Muscle layer of colon (tissue), 2 donors: ENCODE measurements around the gene TMEM151B.
A peak's percentile ranks its signal among the peaks of the same experiment; 100 is the strongest.

Experiments
- H3K27ac ChIP-seq: one replicate; pipeline ENCODE4 v1.7.0; 2013; ENCODE audit warnings: low read depth, mild to moderate bottlenecking, low read length, moderate library complexity
- H3K27me3 ChIP-seq, 2 donors: one replicate each; pipeline ENCODE4 v1.7.0; 2013; ENCODE audit warnings: low read length in 2 of 2, mild to moderate bottlenecking in 2 of 2; ENCODE audit not compliant: insufficient read depth in 2 of 2, control insufficient read depth in 1 of 2
- H3K36me3 ChIP-seq: one replicate; pipeline ENCODE4 v1.7.0; 2013; ENCODE audit warnings: mild to moderate bottlenecking, low read length; ENCODE audit not compliant: insufficient read depth
- H3K4me1 ChIP-seq: one replicate; pipeline ENCODE4 v1.7.0; 2013; ENCODE audit warnings: mild to moderate bottlenecking, low read length; ENCODE audit not compliant: insufficient read depth
- H3K4me3 ChIP-seq, 2 donors: one replicate each; pipeline ENCODE4 v1.7.0; 2013; ENCODE audit warnings: low read length in 2 of 2, low read depth in 1 of 2, mild to moderate bottlenecking in 1 of 2, moderate library complexity in 1 of 2
- H3K9ac ChIP-seq: one replicate; pipeline ENCODE4 v1.7.0; 2013; ENCODE audit warnings: low read length
- H3K9me3 ChIP-seq: one replicate; pipeline ENCODE4 v1.7.0; 2013; ENCODE audit warnings: mild to moderate bottlenecking, low read length
- donor health status: abdominal sarcoma.
- donor health status: Adenocarcinoma of cecum.

TMEM151B gene

GRCh38 chr6:44294832-44295791, 24.9 kb downstream of the TMEM151B start:
- no peaks in the 10 kb centered on the region for H3K9me3 ChIP-seq
- peaks cover 34 to 65% of the 10 kb centered on the region in 2 donors for H3K27me3 ChIP-seq
- peaks cover under 1% of the 10 kb centered on the region for H3K36me3 ChIP-seq
- H3K9ac ChIP-seq: no peak overlapping the region
- no peak overlapping the region for H3K27ac ChIP-seq
- H3K4me1 ChIP-seq: peaks cover 4% of the 10 kb centered on the region
- H3K4me3 ChIP-seq: no peak overlapping the region

- Histone ChIP-seq H3K9me3 (no peaks in the 10 kb centered on the region), H3K9ac (no peak overlapping the region), H3K27ac (no peak overlapping the region), H3K4me3 (peak overlapping the region; percentile 47 to 52), H3K27me3 (peaks cover 34 to 46% of the 10 kb centered on the region in 2 donors), H3K36me3 (peaks cover 22% of the 10 kb centered on the region), H3K4me1 (peaks cover 4% of the 10 kb centered on the region)
Observed at GRCh38 chr6:44297063-44298038, 27.1 kb downstream of the TMEM151B start.

GRCh38 chr6:44298055-44298803, 28.0 kb downstream of the TMEM151B start:
- peaks cover 4% of the 10 kb centered on the region for H3K4me1 ChIP-seq
- H3K27ac ChIP-seq: no peak overlapping the region
- H3K27me3 ChIP-seq: peaks cover 34 to 37% of the 10 kb centered on the region in 2 donors
- no peak overlapping the region for H3K9ac ChIP-seq
- H3K9me3 ChIP-seq: no peaks in the 10 kb centered on the region
- peaks cover 31% of the 10 kb centered on the region for H3K36me3 ChIP-seq
- peak overlapping the region in 1 of 2 donors; percentile 47 for H3K4me3 ChIP-seq

GRCh38 chr6:44298864-44299263, 28.6 kb downstream of the TMEM151B start:
- Histone ChIP-seq H3K27me3 (peaks cover 34 to 37% of the 10 kb centered on the region in 2 donors), H3K27ac (no peak overlapping the region), H3K4me3 (no peak overlapping the region)

GRCh38 chr6:44300292-44300823, 30.1 kb downstream of the TMEM151B start:
- Histone ChIP-seq H3K27me3 (peaks cover 26% of the 10 kb centered on the region in 2 donors), H3K9ac (no peak overlapping the region), H3K27ac (no peak overlapping the region), H3K9me3 (no peaks in the 10 kb centered on the region), H3K4me1 (peaks cover 4% of the 10 kb centered on the region), H3K36me3 (peaks cover 52% of the 10 kb centered on the region), H3K4me3 (no peak overlapping the region)

More at GRCh38 chr6:44298864-44299263, 28.6 kb downstream of the TMEM151B start:
- Histone ChIP-seq H3K9ac (no peak overlapping the region), H3K36me3 (peaks cover 37% of the 10 kb centered on the region), H3K9me3 (no peaks in the 10 kb centered on the region), H3K4me1 (peaks cover 4% of the 10 kb centered on the region)

- Histone ChIP-seq H3K4me3 (no peak overlapping the region), H3K27me3 (peaks cover 20% of the 10 kb centered on the region in 2 donors), H3K9ac (no peak overlapping the region), H3K4me1 (peaks cover 4% of the 10 kb centered on the region), H3K9me3 (no peaks in the 10 kb centered on the region), H3K27ac (no peak overlapping the region), H3K36me3 (peaks cover 59% of the 10 kb centered on the region)
Observed at GRCh38 chr6:44301106-44301505, 30.9 kb downstream of the TMEM151B start.

GRCh38 chr6:44301782-44302564, 31.7 kb downstream of the TMEM151B start:
- H3K9ac ChIP-seq: no peak overlapping the region
- no peaks in the 10 kb centered on the region for H3K9me3 ChIP-seq
- no peak overlapping the region for H3K4me3 ChIP-seq
- H3K4me1 ChIP-seq: peaks cover 2% of the 10 kb centered on the region
- no peak overlapping the region for H3K27ac ChIP-seq
- H3K27me3 ChIP-seq: peaks cover 11 to 12% of the 10 kb centered on the region in 2 donors
- peaks cover 68% of the 10 kb centered on the region for H3K36me3 ChIP-seq

GRCh38 chr6:44302856-44303255, 32.6 kb downstream of the TMEM151B start:
- no peak overlapping the region for H3K9ac ChIP-seq
- no peak overlapping the region for H3K4me3 ChIP-seq
- H3K9me3 ChIP-seq: no peaks in the 10 kb centered on the region
- H3K27ac ChIP-seq: no peak overlapping the region
- H3K4me1 ChIP-seq: no peaks in the 10 kb centered on the region
- peaks cover 76% of the 10 kb centered on the region for H3K36me3 ChIP-seq
- peaks cover 3 to 6% of the 10 kb centered on the region in 2 donors for H3K27me3 ChIP-seq

GRCh38 chr6:44303842-44304241, 33.6 kb downstream of the TMEM151B start:
- H3K36me3 ChIP-seq: peaks cover 80% of the 10 kb centered on the region
- no peaks in the 10 kb centered on the region for H3K4me1 ChIP-seq
- no peak overlapping the region for H3K27ac ChIP-seq
- no peaks in the 10 kb centered on the region for H3K27me3 ChIP-seq
- H3K9ac ChIP-seq: no peak overlapping the region
- no peak overlapping the region for H3K4me3 ChIP-seq
- H3K9me3 ChIP-seq: no peaks in the 10 kb centered on the region
